ENCODE data around the gene MPG. TPM values are rescaled to one million over a fixed set of nuclear protein-coding genes. Genes with fewer than 3 reads are reported as not detected.

MPG gene
- polyA plus RNA-seq, 1 experiment: 117 TPM

DNA sequence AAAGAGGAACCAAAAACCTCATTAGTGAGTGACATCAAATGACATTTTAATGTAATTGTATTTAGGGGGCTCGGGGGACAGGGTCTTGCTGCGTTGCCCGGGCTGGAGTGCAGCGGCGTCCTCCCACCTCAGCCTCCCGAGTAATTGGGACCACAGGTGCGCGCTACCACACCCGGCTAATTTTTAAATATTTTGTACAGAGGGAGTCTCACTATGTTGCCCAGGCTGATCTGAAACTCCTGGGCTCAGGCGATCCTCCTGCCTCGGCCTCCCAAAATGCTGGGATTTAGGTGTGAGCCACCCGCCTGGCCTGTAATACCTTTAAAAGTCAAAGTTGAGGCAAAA is 23.8 kb upstream of the MPG start:
- TF ChIP-seq, protein P1, sequence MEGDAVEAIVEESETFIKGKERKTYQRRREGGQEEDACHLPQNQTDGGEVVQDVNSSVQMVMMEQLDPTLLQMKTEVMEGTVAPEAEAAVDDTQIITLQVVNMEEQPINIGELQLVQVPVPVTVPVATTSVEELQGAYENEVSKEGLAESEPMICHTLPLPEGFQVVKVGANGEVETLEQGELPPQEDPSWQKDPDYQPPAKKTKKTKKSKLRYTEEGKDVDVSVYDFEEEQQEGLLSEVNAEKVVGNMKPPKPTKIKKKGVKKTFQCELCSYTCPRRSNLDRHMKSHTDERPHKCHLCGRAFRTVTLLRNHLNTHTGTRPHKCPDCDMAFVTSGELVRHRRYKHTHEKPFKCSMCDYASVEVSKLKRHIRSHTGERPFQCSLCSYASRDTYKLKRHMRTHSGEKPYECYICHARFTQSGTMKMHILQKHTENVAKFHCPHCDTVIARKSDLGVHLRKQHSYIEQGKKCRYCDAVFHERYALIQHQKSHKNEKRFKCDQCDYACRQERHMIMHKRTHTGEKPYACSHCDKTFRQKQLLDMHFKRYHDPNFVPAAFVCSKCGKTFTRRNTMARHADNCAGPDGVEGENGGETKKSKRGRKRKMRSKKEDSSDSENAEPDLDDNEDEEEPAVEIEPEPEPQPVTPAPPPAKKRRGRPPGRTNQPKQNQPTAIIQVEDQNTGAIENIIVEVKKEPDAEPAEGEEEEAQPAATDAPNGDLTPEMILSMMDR (IDR thresholded peaks at IDR 0.05; ENCODE audit: insufficient read depth, low read depth, low read length): no peak
- peaks cover 35% of the 10 kb centered on the region for H3K36me3 ChIP-seq (ENCODE audit: control insufficient read depth, insufficient read depth, low read length)
- no peaks in the 10 kb centered on the region for H3K27me3 ChIP-seq (ENCODE audit: control insufficient read depth, insufficient read depth, low read length)
- CTCF ChIA-PET: interaction anchor here (3.0 kb wide), 1 partner anchor 12 kb away, joined by 14 read pairs; no protein-coding TSS in a partner anchor
- DNase-seq (ENCODE audit: low read depth): no peak
- peak overlapping the region; percentile 68 for H3K4me3 ChIP-seq (ENCODE audit: low read depth, low read length)
- POLR2A ChIA-PET: no interaction called here

- H3K27me3 ChIP-seq (ENCODE audit: control insufficient read depth, insufficient read depth, low read length): no peaks in the 10 kb centered on the region
- CTCF ChIA-PET: interaction anchor here (3.2 to 3.7 kb wide), 2 partner anchors 10 to 42 kb away, joined by 23 to 25 read pairs; no protein-coding TSS in a partner anchor
- H3K36me3 ChIP-seq (ENCODE audit: control insufficient read depth, insufficient read depth, low read length): peaks cover 48% of the 10 kb centered on the region
- DNase-seq (ENCODE audit: low read depth): no peak
- H3K4me3 ChIP-seq (ENCODE audit: low read depth, low read length): no peak overlapping the region
- TF ChIP-seq, protein P1 (IDR thresholded peaks at IDR 0.05; ENCODE audit: insufficient read depth, low read depth, low read length): no peak
- POLR2A ChIA-PET: no interaction called here
Measured at GRCh38 chr16:55571-56136, 22.4 kb upstream of the MPG start.

- ChIA-PET CTCF (interaction anchor here (1.1 to 3.7 kb wide), 3 partner anchors 9 to 61 kb away, joined by 3 to 25 read pairs (median 23); no protein-coding TSS in a partner anchor), POLR2A (interaction anchor here (0.5 kb wide), 1 partner anchor 40 kb away, joined by 3 read pairs; no protein-coding TSS in a partner anchor)
Measured at GRCh38 chr16:56231-56927, 21.6 kb upstream of the MPG start.

GRCh38 chr16:57711-58110 is 20.3 kb upstream of the MPG start:
- peaks cover 64% of the 10 kb centered on the region for H3K36me3 ChIP-seq (ENCODE audit: control insufficient read depth, insufficient read depth, low read length)
- CTCF ChIA-PET: interaction anchor here (0.6 to 3.7 kb wide), 5 partner anchors 8 to 57 kb away, joined by 3 to 25 read pairs (median 5); no protein-coding TSS in a partner anchor
- no peak for DNase-seq (ENCODE audit: low read depth)

More at GRCh38 chr16:56231-56927, 21.6 kb upstream of the MPG start:
- DNase-seq (ENCODE audit: low read depth): no peak
- no peaks in the 10 kb centered on the region for H3K27me3 ChIP-seq (ENCODE audit: control insufficient read depth, insufficient read depth, low read length)
- peaks cover 53% of the 10 kb centered on the region for H3K36me3 ChIP-seq (ENCODE audit: control insufficient read depth, insufficient read depth, low read length)
- TF ChIP-seq, protein P1 (IDR thresholded peaks at IDR 0.05; ENCODE audit: insufficient read depth, low read depth, low read length): no peak
- H3K4me3 ChIP-seq (ENCODE audit: low read depth, low read length): no peak overlapping the region

More at GRCh38 chr16:57711-58110, 20.3 kb upstream of the MPG start:
- H3K27me3 ChIP-seq (ENCODE audit: control insufficient read depth, insufficient read depth, low read length): no peaks in the 10 kb centered on the region
- H3K4me3 ChIP-seq (ENCODE audit: low read depth, low read length): no peak overlapping the region
- POLR2A ChIA-PET: no interaction called here
- TF ChIP-seq, protein P1 (IDR thresholded peaks at IDR 0.05; ENCODE audit: insufficient read depth, low read depth, low read length): no peak

Measured in BJ (cell line).